ENCODE data around the gene CPM. TPM values are rescaled to one million over a fixed set of nuclear protein-coding genes. Genes with fewer than 3 reads are reported as not detected.

The CPM gene
- polyA plus RNA-seq, 1 donor (not counting 4 experiments of a cell fraction or from before 2014, with no cell fraction given): 2.5 TPM

DNA sequence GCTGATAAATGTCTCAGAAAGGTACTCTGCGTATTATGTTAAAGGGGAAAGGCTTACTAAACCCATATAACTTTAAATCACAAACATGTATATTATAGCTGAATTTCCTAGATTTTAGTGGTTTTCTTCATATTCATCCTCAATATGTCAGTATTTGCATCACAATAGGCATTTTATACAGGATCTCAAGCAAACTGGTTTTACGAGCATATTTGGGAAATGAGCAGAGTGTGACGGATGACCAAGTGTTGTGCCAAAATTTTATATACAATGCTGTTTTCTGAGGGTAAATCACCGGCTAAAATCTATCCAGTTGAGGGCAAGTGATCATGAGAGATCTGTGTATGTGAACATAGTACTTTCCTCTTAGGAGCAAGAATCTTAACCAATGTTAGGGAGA lies 8.4 kb downstream of the CPM start:
- Histone ChIP-seq H3K27me3 (ENCODE audit: control insufficient read depth, extremely low read depth, insufficient read depth, low read length) (no peaks in the 10 kb centered on the region), H3K9ac (ENCODE audit: control insufficient read depth, extremely low read depth, insufficient read depth, low read length) (no peak overlapping the region), H3K9me1 (ENCODE audit: control insufficient read depth, extremely low read depth, insufficient read depth, low read length) (no peaks in the 10 kb centered on the region), H3K36me3 (ENCODE audit: control insufficient read depth in 2 of 2, extremely low read depth in 1 of 2, insufficient read depth in 2 of 2, low read length in 2 of 2) (no peaks in the 10 kb centered on the region), H3K4me2 (ENCODE audit: control insufficient read depth, extremely low read depth, insufficient read depth, low read depth, low read length) (no peak overlapping the region), H3K79me2 (ENCODE audit: control insufficient read depth, insufficient read depth, low read length) (no peaks in the 10 kb centered on the region), H2AFZ (ENCODE audit: control insufficient read depth, low read length) (no peak overlapping the region), H3K9me3 (ENCODE audit: control insufficient read depth, low read depth, low read length) (no peaks in the 10 kb centered on the region), H3K27ac (ENCODE audit: control insufficient read depth, insufficient read depth, low read length) (no peak overlapping the region), H3K4me1 (ENCODE audit: control insufficient read depth, extremely low read depth, insufficient read depth, low read length) (no peaks in the 10 kb centered on the region), H4K20me1 (ENCODE audit: control insufficient read depth, extremely low read depth, insufficient read depth, low read length) (no peaks in the 10 kb centered on the region), H3K4me3 (ENCODE audit: control insufficient read depth in 2 of 3, extremely low read depth in 1 of 3, insufficient read depth in 2 of 3, low read depth in 1 of 3, low read length in 3 of 3) (no peak overlapping the region)
- dilution Hi-C loops (cut with MboI; ENCODE audit: extremely low pct_ligation_motif_present, low sequenced_read_pairs): no loop called here
- TF ChIP-seq EZH2 (IDR thresholded peaks at IDR 0.05; ENCODE audit: low read length): no peak
- TF ChIP-seq, protein P1, sequence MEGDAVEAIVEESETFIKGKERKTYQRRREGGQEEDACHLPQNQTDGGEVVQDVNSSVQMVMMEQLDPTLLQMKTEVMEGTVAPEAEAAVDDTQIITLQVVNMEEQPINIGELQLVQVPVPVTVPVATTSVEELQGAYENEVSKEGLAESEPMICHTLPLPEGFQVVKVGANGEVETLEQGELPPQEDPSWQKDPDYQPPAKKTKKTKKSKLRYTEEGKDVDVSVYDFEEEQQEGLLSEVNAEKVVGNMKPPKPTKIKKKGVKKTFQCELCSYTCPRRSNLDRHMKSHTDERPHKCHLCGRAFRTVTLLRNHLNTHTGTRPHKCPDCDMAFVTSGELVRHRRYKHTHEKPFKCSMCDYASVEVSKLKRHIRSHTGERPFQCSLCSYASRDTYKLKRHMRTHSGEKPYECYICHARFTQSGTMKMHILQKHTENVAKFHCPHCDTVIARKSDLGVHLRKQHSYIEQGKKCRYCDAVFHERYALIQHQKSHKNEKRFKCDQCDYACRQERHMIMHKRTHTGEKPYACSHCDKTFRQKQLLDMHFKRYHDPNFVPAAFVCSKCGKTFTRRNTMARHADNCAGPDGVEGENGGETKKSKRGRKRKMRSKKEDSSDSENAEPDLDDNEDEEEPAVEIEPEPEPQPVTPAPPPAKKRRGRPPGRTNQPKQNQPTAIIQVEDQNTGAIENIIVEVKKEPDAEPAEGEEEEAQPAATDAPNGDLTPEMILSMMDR (optimal IDR thresholded peaks at IDR 0.05 in 1 of 3, IDR thresholded peaks at IDR 0.05 in 1 of 3, conservative IDR thresholded peaks at IDR 0.05 in 1 of 3; ENCODE audit: extremely low read depth in 1 of 3, insufficient read depth in 2 of 3, low read length in 3 of 3): no peak
- FAIRE-seq (no peak), DNase-seq (ENCODE audit: low read depth, low spot score) (no peak)

DNA sequence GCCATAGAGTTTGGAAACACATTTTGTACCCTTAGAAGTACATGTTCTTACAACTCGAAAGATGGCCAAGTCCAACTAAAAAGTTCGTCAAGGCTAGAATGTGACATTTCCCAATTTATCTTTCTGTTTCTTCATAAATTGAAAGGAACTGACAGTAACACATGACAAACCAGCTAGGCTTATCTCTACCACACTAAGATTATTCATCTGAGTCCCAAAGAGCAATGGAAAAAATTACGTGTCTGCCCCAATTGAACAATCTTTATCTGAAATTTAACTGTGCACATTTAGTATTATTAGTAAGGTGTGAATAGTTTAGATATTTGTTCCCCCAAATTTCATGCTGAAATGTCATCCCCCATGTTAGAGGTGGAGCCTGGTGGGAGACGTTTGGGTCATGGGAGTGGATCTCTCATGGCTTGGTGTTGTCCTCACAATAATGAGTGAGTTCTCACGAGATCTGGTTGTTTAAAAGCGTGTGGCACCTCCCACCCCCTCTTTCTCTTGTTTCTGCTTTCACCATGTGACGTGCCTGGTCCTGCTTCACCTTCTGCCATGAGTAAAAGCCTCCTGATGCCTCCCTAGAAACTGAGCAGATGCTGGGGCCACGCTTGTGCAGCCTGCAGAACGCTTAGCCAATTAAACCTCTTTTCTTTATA lies 13.3 kb downstream of the CPM start:
- no peak for DNase-seq (ENCODE audit: low read depth, low spot score)
- TF ChIP-seq EZH2 (IDR thresholded peaks at IDR 0.05; ENCODE audit: low read length): no peak
- TF ChIP-seq, protein P1 (optimal IDR thresholded peaks at IDR 0.05 in 1 of 3, IDR thresholded peaks at IDR 0.05 in 1 of 3, conservative IDR thresholded peaks at IDR 0.05 in 1 of 3; ENCODE audit: extremely low read depth in 1 of 3, insufficient read depth in 2 of 3, low read length in 3 of 3): no peak
- no peak overlapping the region for H3K27ac ChIP-seq (ENCODE audit: control insufficient read depth, insufficient read depth, low read length)
- no peaks in the 10 kb centered on the region for H3K27me3 ChIP-seq (ENCODE audit: control insufficient read depth, extremely low read depth, insufficient read depth, low read length)
- H3K4me1 ChIP-seq (ENCODE audit: control insufficient read depth, extremely low read depth, insufficient read depth, low read length): peaks cover 11% of the 10 kb centered on the region
- no peak overlapping the region for H3K4me3 ChIP-seq (ENCODE audit: control insufficient read depth in 2 of 3, extremely low read depth in 1 of 3, insufficient read depth in 2 of 3, low read depth in 1 of 3, low read length in 3 of 3)
- H2AFZ ChIP-seq (ENCODE audit: control insufficient read depth, low read length): no peak overlapping the region
- no peaks in the 10 kb centered on the region for H3K9me3 ChIP-seq (ENCODE audit: control insufficient read depth, low read depth, low read length)
- no peak overlapping the region for H3K9ac ChIP-seq (ENCODE audit: control insufficient read depth, extremely low read depth, insufficient read depth, low read length)
- H4K20me1 ChIP-seq (ENCODE audit: control insufficient read depth, extremely low read depth, insufficient read depth, low read length): no peaks in the 10 kb centered on the region
- no peaks in the 10 kb centered on the region for H3K79me2 ChIP-seq (ENCODE audit: control insufficient read depth, insufficient read depth, low read length)
- H3K9me1 ChIP-seq (ENCODE audit: control insufficient read depth, extremely low read depth, insufficient read depth, low read length): no peaks in the 10 kb centered on the region
- dilution Hi-C loops (cut with MboI; ENCODE audit: extremely low pct_ligation_motif_present, low sequenced_read_pairs): no loop called here
- FAIRE-seq: no peak
- no peak overlapping the region for H3K4me2 ChIP-seq (ENCODE audit: control insufficient read depth, extremely low read depth, insufficient read depth, low read depth, low read length)
- H3K36me3 ChIP-seq (ENCODE audit: control insufficient read depth in 2 of 2, extremely low read depth in 1 of 2, insufficient read depth in 2 of 2, low read length in 2 of 2): no peaks in the 10 kb centered on the region

Measured in keratinocyte (primary cell).